Measurements from ENCODE around the gene ANO8. TPM values are rescaled to one million over a fixed set of nuclear protein-coding genes. Genes with fewer than 3 reads are reported as not detected.

ANO8 gene
- total and polyA plus RNA-seq, 2 experiments from 2014 or later: 4.5 to 24.9 TPM

GRCh38 chr19:17303167-17303939 is 31.3 kb downstream of the ANO8 start, which contains the start of gene ABHD8:
Gene ABHD8, minus strand, starts transcription at chr19:17303425. Its CDS starts 1,809 bp downstream, at chr19:17301616.
- DNase-seq (ENCODE audit: low spot score) (peak; percentile 99), ATAC-seq (peak; percentile 77)
- H3K27me3 ChIP-seq (ENCODE audit: insufficient read depth): no peaks in the 10 kb centered on the region
- Mint-ChIP-seq H3K36me3 (ENCODE audit: low read depth) (peaks cover 14% of the 10 kb centered on the region), H3K9me3 (peaks cover 3% of the 10 kb centered on the region; the same call in 2 of the 3 replicates), H3K27me3 (ENCODE audit: insufficient read depth, low read depth, poor library complexity) (peaks cover 23% of the 10 kb centered on the region), H3K4me1 (peaks cover 36% of the 10 kb centered on the region), H3K27ac (peak within 1 kb of the TSS; percentile 51; the same call in 1 of the 2 replicates), H3K4me3 (peak within 1 kb of the TSS; percentile 70)
- H3K27ac ChIP-seq (ENCODE audit: low read depth): peak within 1 kb of the TSS; percentile 67; the same call in 1 of the 2 replicates
- H3K79me2 ChIP-seq (replicated peaks; ENCODE audit: insufficient read depth): peaks cover 11% of the 10 kb centered on the region
- H2AFZ ChIP-seq: no peak within 1 kb of the TSS
- H3K4me1 ChIP-seq (ENCODE audit: insufficient read depth): peaks cover 37% of the 10 kb centered on the region
- H3K4me3 ChIP-seq: peak within 1 kb of the TSS; percentile 74
- no peaks in the 10 kb centered on the region for H3K9me2 ChIP-seq (ENCODE audit: insufficient read depth)
- peaks cover 37% of the 10 kb centered on the region for H3F3A ChIP-seq (replicated peaks; ENCODE audit: low read depth)
- TF ChIP-seq EZH2 (IDR thresholded peaks at IDR 0.05; ENCODE audit: low read depth, unreplicated experiment) (no peak), CREB1 (CRISPR knock-in tag; IDR thresholded peaks at IDR 0.05; ENCODE audit: low read depth) (peak; percentile 75), STAT1 (IDR thresholded peaks at IDR 0.05; ENCODE audit: unreplicated experiment) (no peak), CTCF (conservative IDR thresholded peaks at IDR 0.05; ENCODE audit: low read depth in 2 of 2) (peak; percentile 34 to 40), POLR2AphosphoS5 (IDR thresholded peaks at IDR 0.05; ENCODE audit: low read depth) (peak; percentile 79)
- H3K4me2 ChIP-seq: peak within 1 kb of the TSS; percentile 80
- H4K20me1 ChIP-seq (replicated peaks; ENCODE audit: insufficient read depth): peaks cover 3% of the 10 kb centered on the region; the same call in 1 of the 2 replicates
- no peaks in the 10 kb centered on the region for H3K36me3 ChIP-seq (ENCODE audit: insufficient read depth)

- peaks cover 7% of the 10 kb centered on the region; the same call in 2 of the 3 replicates for H3K9me3 Mint-ChIP-seq
- Histone ChIP-seq H3K27me3 (ENCODE audit: insufficient read depth) (no peaks in the 10 kb centered on the region), H3K4me2 (peak overlapping the region; percentile 80), H3K36me3 (ENCODE audit: insufficient read depth) (no peaks in the 10 kb centered on the region), H3F3A (replicated peaks; ENCODE audit: low read depth) (peaks cover 36% of the 10 kb centered on the region), H3K9me2 (ENCODE audit: insufficient read depth) (no peaks in the 10 kb centered on the region), H3K79me2 (replicated peaks; ENCODE audit: insufficient read depth) (peaks cover 12% of the 10 kb centered on the region), H3K4me1 (ENCODE audit: insufficient read depth) (peaks cover 34% of the 10 kb centered on the region), H3K27ac (ENCODE audit: low read depth) (peak overlapping the region; percentile 67; the same call in 1 of the 2 replicates), H3K4me3 (peak overlapping the region; percentile 74), H2AFZ (no peak overlapping the region), H4K20me1 (replicated peaks; ENCODE audit: insufficient read depth) (peaks cover 3% of the 10 kb centered on the region; the same call in 1 of the 2 replicates)
- peak overlapping the region; percentile 70 for H3K4me3 Mint-ChIP-seq
- peaks cover 32% of the 10 kb centered on the region for H3K4me1 Mint-ChIP-seq
- DNase-seq (ENCODE audit: low spot score): peak; percentile 72
- peak; percentile 9 for ATAC-seq
- H3K36me3 Mint-ChIP-seq (ENCODE audit: low read depth): peaks cover 19% of the 10 kb centered on the region
- peaks cover 18% of the 10 kb centered on the region for H3K27me3 Mint-ChIP-seq (ENCODE audit: insufficient read depth, low read depth, poor library complexity)
- H3K27ac Mint-ChIP-seq: 0 out of 2 replicates have a peak overlapping the region, but pooled peaks have one; percentile 36
- no peak for TF ChIP-seq REST (IDR thresholded peaks at IDR 0.05; ENCODE audit: unreplicated experiment)
- TF ChIP-seq JUNB (IDR thresholded peaks at IDR 0.05; ENCODE audit: unreplicated experiment): no peak
Measured at GRCh38 chr19:17302391-17303166, 32.1 kb downstream of the ANO8 start.
